T follicular helper cell (primary cell): ENCODE measurements around the gene RAB11FIP5.
"Not testable (repeated sequence)": the region's sequence is repeated elsewhere in the genome, so short reads cannot be mapped to it uniquely, and the experiment has no call there.

Source experiments
- DNase-seq: peaks from one replicate; pipeline ENCODE4 v3.0.0-alpha.2; 2020; ENCODE audit warnings: low read depth
- total RNA-seq, 2 experiments: gene quantifications; one replicate each; lab custom pipeline; 2026; lab: John Stamatoyannopoulos, UW

Gene RAB11FIP5
- total RNA-seq, result 13.0 to 28.5 reads per million in 2 experiments

- DNase-seq, result peak; percentile 70
Measured at GRCh38 chr2:73112913-73113854, at the start of gene RAB11FIP5. TSS of gene RAB11FIP5 (minus strand) at chr2:73112948. CDS start at chr2:73112777, 171 bp downstream.

- DNase-seq, result no peak
Measured at GRCh38 chr2:73156539-73157124, 43.9 kb upstream of the RAB11FIP5 start.

GRCh38 chr2:73142937-73143336, 30.2 kb upstream of the RAB11FIP5 start:
- no peak for DNase-seq

GRCh38 chr2:73141896-73142295, 29.1 kb upstream of the RAB11FIP5 start:
- DNase-seq, result no peak

GRCh38 chr2:73135236-73135635, 22.5 kb upstream of the RAB11FIP5 start:
- no peak for DNase-seq

- no peak for DNase-seq
Measured at GRCh38 chr2:73134471-73134870, 21.7 kb upstream of the RAB11FIP5 start.

- no peak for DNase-seq
Measured at GRCh38 chr2:73133566-73134197, 20.9 kb upstream of the RAB11FIP5 start.

- DNase-seq, result no peak
Measured at GRCh38 chr2:73131807-73132206, 19.1 kb upstream of the RAB11FIP5 start.

GRCh38 chr2:73130790-73131189, 18.0 kb upstream of the RAB11FIP5 start:
- DNase-seq, result no peak

GRCh38 chr2:73128841-73129535, 16.2 kb upstream of the RAB11FIP5 start:
- DNase-seq, result no peak

- no peak for DNase-seq
Measured at GRCh38 chr2:73122536-73122935, 9.8 kb upstream of the RAB11FIP5 start.

- not testable (repeated sequence) for DNase-seq
Measured at GRCh38 chr2:73119611-73120239, 7.0 kb upstream of the RAB11FIP5 start.

- DNase-seq, result no peak
Measured at GRCh38 chr2:73117441-73117840, 4.7 kb upstream of the RAB11FIP5 start.

- no peak for DNase-seq
Measured at GRCh38 chr2:73116182-73116960, 3.6 kb upstream of the RAB11FIP5 start.

GRCh38 chr2:73114273-73114867, 1.6 kb upstream of the RAB11FIP5 start:
- DNase-seq, result no peak

GRCh38 chr2:73112026-73112912, 479 bp downstream of the RAB11FIP5 start:
- peak; percentile 1 for DNase-seq

GRCh38 chr2:73111073-73112025, 1.4 kb downstream of the RAB11FIP5 start:
- DNase-seq, result no peak
